Breast epithelium (tissue), 3 donors: Measurements from ENCODE around the gene GPC3.

ENCODE experiments used
- POLR2A ChIP-seq: fragments of 450-650 bp; IDR thresholded peaks from one replicate; pipeline ENCODE4 v1.6.1; 2016; ENCODE audit warnings: antibody characterized with exemption, mild to moderate bottlenecking, moderate library complexity
- TF ChIP-seq, protein P1 (sequence below), 3 donors: fragments of 450-650 bp; IDR thresholded peaks; one replicate each; pipeline ENCODE4 v1.5.1; 2016 to 2017; ENCODE audit warnings: antibody characterized with exemption in 3 of 3, mild to moderate bottlenecking in 3 of 3, moderate library complexity in 3 of 3

GRCh38 chrX:133638285-133638684 is 347.1 kb downstream of the GPC3 start:
- TF ChIP-seq POLR2A: no peak
- TF ChIP-seq, protein P1, sequence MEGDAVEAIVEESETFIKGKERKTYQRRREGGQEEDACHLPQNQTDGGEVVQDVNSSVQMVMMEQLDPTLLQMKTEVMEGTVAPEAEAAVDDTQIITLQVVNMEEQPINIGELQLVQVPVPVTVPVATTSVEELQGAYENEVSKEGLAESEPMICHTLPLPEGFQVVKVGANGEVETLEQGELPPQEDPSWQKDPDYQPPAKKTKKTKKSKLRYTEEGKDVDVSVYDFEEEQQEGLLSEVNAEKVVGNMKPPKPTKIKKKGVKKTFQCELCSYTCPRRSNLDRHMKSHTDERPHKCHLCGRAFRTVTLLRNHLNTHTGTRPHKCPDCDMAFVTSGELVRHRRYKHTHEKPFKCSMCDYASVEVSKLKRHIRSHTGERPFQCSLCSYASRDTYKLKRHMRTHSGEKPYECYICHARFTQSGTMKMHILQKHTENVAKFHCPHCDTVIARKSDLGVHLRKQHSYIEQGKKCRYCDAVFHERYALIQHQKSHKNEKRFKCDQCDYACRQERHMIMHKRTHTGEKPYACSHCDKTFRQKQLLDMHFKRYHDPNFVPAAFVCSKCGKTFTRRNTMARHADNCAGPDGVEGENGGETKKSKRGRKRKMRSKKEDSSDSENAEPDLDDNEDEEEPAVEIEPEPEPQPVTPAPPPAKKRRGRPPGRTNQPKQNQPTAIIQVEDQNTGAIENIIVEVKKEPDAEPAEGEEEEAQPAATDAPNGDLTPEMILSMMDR (IDR thresholded peaks at IDR 0.05): no peak
